ENCODE measurements around the gene MMD2. TPM values are rescaled to one million over a fixed set of nuclear protein-coding genes. Genes with fewer than 3 reads are reported as not detected.
A peak's percentile ranks its signal among the peaks of the same experiment; 100 is the strongest.

Gene MMD2
- polyA plus RNA-seq, 2 of the 4 experiments (the other 2 are of a cell fraction) = not detected

GRCh38 chr7:4957847-4958476 is 1.0 kb downstream of the MMD2 start:
- TF ChIP-seq MYC (IDR thresholded peaks at IDR 0.05; ENCODE audit: borderline replicate concordance, low read length) (no peak), PHF8 (IDR thresholded peaks at IDR 0.05; ENCODE audit: borderline replicate concordance, low read depth) (no peak), RARB (CRISPR knock-in tag; IDR thresholded peaks at IDR 0.05) (no peak), CHD2 (IDR thresholded peaks at IDR 0.05; ENCODE audit: low read length, partially characterized antibody) (no peak), HEYL (CRISPR knock-in tag; IDR thresholded peaks at IDR 0.05) (no peak), MAFK (IDR thresholded peaks at IDR 0.05; ENCODE audit: partially characterized antibody) (no peak), FOSB (CRISPR knock-in tag; IDR thresholded peaks at IDR 0.05) (no peak), SREBF2 (IDR thresholded peaks at IDR 0.05) (no peak), MAZ (IDR thresholded peaks at IDR 0.05; ENCODE audit: borderline replicate concordance, low read depth, low read length) (no peak)
- TF ChIP-seq, protein P1, sequence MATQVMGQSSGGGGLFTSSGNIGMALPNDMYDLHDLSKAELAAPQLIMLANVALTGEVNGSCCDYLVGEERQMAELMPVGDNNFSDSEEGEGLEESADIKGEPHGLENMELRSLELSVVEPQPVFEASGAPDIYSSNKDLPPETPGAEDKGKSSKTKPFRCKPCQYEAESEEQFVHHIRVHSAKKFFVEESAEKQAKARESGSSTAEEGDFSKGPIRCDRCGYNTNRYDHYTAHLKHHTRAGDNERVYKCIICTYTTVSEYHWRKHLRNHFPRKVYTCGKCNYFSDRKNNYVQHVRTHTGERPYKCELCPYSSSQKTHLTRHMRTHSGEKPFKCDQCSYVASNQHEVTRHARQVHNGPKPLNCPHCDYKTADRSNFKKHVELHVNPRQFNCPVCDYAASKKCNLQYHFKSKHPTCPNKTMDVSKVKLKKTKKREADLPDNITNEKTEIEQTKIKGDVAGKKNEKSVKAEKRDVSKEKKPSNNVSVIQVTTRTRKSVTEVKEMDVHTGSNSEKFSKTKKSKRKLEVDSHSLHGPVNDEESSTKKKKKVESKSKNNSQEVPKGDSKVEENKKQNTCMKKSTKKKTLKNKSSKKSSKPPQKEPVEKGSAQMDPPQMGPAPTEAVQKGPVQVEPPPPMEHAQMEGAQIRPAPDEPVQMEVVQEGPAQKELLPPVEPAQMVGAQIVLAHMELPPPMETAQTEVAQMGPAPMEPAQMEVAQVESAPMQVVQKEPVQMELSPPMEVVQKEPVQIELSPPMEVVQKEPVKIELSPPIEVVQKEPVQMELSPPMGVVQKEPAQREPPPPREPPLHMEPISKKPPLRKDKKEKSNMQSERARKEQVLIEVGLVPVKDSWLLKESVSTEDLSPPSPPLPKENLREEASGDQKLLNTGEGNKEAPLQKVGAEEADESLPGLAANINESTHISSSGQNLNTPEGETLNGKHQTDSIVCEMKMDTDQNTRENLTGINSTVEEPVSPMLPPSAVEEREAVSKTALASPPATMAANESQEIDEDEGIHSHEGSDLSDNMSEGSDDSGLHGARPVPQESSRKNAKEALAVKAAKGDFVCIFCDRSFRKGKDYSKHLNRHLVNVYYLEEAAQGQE (IDR thresholded peaks at IDR 0.05) = no peak
- TF ChIP-seq, protein P2, sequence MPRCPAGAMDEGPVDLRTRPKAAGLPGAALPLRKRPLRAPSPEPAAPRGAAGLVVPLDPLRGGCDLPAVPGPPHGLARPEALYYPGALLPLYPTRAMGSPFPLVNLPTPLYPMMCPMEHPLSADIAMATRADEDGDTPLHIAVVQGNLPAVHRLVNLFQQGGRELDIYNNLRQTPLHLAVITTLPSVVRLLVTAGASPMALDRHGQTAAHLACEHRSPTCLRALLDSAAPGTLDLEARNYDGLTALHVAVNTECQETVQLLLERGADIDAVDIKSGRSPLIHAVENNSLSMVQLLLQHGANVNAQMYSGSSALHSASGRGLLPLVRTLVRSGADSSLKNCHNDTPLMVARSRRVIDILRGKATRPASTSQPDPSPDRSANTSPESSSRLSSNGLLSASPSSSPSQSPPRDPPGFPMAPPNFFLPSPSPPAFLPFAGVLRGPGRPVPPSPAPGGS (IDR thresholded peaks at IDR 0.05) = no peak
- Histone ChIP-seq H3K4me1 (no peaks in the 10 kb centered on the region), H3K4me2 (no peak overlapping the region; the same call in 2 of the 3 replicates), H3K27ac (no peak overlapping the region), H3K4me3 (no peak overlapping the region), H3K9me3 (no peaks in the 10 kb centered on the region)
- POLR2A ChIA-PET = no interaction called here
- FAIRE-seq = no peak
- WGBS (ENCODE audit: missing lambda C conversion rate) = 60% methylated on average over 10 of the region's 13 CpGs
- no peak for DNase-seq (ENCODE audit: low read depth in 1 of 2, low spot score in 1 of 2)
- ATAC-seq = peak; percentile 55 to 70; a peak in 4 of 6 replicates
- CTCF ChIA-PET = interaction anchor here (1.7 kb wide), 1 partner anchor 16 kb away, joined by 6 read pairs; no protein-coding TSS in a partner anchor

GRCh38 chr7:4951903-4952636 is 6.9 kb downstream of the MMD2 start:
- ChIA-PET CTCF (interaction anchor here (5.5 kb wide), 1 partner anchor 22 kb away, joined by 21 read pairs; no protein-coding TSS in a partner anchor), POLR2A (no interaction called here)
- Histone ChIP-seq H3K4me2 (no peak overlapping the region), H3K4me1 (no peaks in the 10 kb centered on the region), H3K27ac (no peak overlapping the region), H3K9me3 (peaks cover 7% of the 10 kb centered on the region; the same call in 1 of the 3 replicates), H3K4me3 (no peak overlapping the region)
- DNase-seq (ENCODE audit: low read depth in 1 of 2, low spot score in 1 of 2) (no peak), FAIRE-seq (no peak), ATAC-seq (peak; percentile 74 to 88)
- no peak for TF ChIP-seq FOSB (CRISPR knock-in tag; IDR thresholded peaks at IDR 0.05)
- no peak for TF ChIP-seq KDM5A (IDR thresholded peaks at IDR 0.05)
- TF ChIP-seq CHD2 (IDR thresholded peaks at IDR 0.05; ENCODE audit: low read length, partially characterized antibody) = no peak
- TF ChIP-seq, protein P1 (IDR thresholded peaks at IDR 0.05) = peak; percentile 83
- no peak for TF ChIP-seq JUN (IDR thresholded peaks at IDR 0.05)
- WGBS (ENCODE audit: missing lambda C conversion rate) = 11% methylated on average over 11 of the region's 11 CpGs

Data from A549 (cell line).